ENCODE measurements around the gene TXNDC16.

Gene TXNDC16

DNA sequence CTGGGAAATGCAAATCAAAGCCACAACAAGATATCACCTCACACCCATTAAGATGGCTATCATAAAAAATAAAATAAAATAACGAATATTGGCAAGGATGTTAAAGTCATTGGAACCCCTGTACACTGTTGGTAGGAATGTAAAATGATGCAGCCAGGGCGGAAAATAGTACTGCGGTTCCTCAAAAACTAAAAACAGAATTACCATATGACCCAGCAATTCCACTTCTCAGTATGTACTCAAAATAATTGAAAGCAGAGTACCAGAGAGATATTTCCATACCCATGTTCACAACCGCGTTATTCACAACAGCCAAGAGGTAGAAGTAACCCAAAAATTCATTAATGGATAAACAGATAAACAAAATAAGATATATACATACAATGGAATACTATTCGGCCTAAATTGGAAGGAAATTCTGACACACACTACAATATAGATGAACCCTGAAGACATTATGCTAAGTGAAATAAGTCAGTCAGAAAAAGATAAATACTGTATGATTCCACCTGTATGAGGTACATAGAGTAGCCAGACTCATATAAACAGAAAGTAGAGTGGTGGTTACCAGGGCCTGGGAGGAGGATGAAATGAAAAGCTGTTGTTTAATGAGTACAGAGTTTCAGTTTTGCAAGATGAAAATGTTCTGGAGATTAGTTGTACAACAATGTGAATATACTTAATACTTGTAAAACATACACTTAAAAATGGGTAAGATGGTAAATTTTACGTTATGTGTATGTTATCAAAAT is 84.6 kb downstream of the TXNDC16 start:
- Histone ChIP-seq H3K27me3 (ENCODE audit: insufficient read depth, insufficient read length) (no peaks in the 10 kb centered on the region), H3K9ac (ENCODE audit: insufficient read length, low read depth) (no peak overlapping the region), H3K4me1 (ENCODE audit: insufficient read depth, insufficient read length) (no peaks in the 10 kb centered on the region), H3K36me3 (ENCODE audit: insufficient read depth, insufficient read length, low read length) (no peaks in the 10 kb centered on the region), H3K9me3 (ENCODE audit: insufficient read depth, low read length) (no peaks in the 10 kb centered on the region), H3K4me3 (ENCODE audit: insufficient read length, low read depth) (no peak overlapping the region)
- DNase-seq (ENCODE audit: low read depth, low spot score), result no peak
- no peak for TF ChIP-seq ZNF274 (IDR thresholded peaks at IDR 0.05; ENCODE audit: low read depth, low read length)
- no peak for TF ChIP-seq YY1 (IDR thresholded peaks at IDR 0.05; ENCODE audit: insufficient read depth, insufficient read length)

DNA sequence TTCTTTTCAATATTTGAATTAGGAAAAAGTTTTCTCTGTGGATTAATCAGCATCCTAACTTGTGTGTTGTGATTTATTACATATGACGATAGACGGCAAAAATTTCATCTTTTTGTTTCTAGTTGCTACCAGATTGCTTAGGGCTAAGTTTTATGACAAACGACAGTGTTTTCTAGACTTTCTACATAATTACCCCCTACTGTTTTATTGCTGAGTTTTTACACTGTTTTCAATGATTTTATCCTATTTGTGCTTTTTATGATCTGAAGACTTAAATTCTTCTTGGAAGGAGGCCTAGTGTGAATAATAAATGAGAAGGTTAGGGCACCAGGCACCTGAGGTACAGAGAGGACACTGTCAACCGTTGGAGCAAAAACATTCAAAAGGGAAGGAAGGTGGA is 88.1 kb downstream of the TXNDC16 start:
- Histone ChIP-seq H3K4me3 (ENCODE audit: insufficient read length, low read depth) (no peak overlapping the region), H3K36me3 (ENCODE audit: insufficient read depth, insufficient read length, low read length) (no peaks in the 10 kb centered on the region), H3K27me3 (ENCODE audit: insufficient read depth, insufficient read length) (no peaks in the 10 kb centered on the region), H3K4me1 (ENCODE audit: insufficient read depth, insufficient read length) (no peaks in the 10 kb centered on the region), H3K9me3 (ENCODE audit: insufficient read depth, low read length) (peaks cover 8% of the 10 kb centered on the region), H3K9ac (ENCODE audit: insufficient read length, low read depth) (no peak overlapping the region)
- no peak for DNase-seq (ENCODE audit: low read depth, low spot score)
- TF ChIP-seq YY1 (IDR thresholded peaks at IDR 0.05; ENCODE audit: insufficient read depth, insufficient read length) (no peak), SUZ12 (IDR thresholded peaks at IDR 0.05; ENCODE audit: extremely low read depth, insufficient read depth, insufficient read length) (no peak), ZNF274 (IDR thresholded peaks at IDR 0.05; ENCODE audit: low read depth, low read length) (no peak)

DNA sequence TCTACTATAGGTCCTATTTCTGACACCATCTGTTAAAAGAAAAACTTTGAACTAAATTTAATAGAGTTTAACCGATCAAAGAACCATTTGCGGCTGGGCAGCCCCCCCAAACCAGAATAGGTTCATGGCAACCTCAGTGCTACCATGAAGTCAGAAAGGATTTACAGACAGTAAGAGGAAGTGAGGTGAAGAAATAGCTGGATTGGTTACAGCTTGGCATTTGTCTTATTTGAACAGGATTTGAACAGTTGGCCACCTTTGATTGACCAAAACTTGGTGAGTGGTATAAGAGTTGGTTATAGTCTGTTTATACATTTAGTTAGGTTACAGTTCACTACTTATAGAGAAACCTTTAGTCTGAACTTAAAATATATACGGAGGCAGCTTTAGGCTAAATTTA is 88.9 kb downstream of the TXNDC16 start:
- Histone ChIP-seq H3K9me3 (ENCODE audit: insufficient read depth, low read length) (peaks cover 8% of the 10 kb centered on the region), H3K9ac (ENCODE audit: insufficient read length, low read depth) (no peak overlapping the region), H3K36me3 (ENCODE audit: insufficient read depth, insufficient read length, low read length) (no peaks in the 10 kb centered on the region), H3K4me3 (ENCODE audit: insufficient read length, low read depth) (no peak overlapping the region), H3K27me3 (ENCODE audit: insufficient read depth, insufficient read length) (no peaks in the 10 kb centered on the region), H3K4me1 (ENCODE audit: insufficient read depth, insufficient read length) (no peaks in the 10 kb centered on the region)
- no peak for DNase-seq (ENCODE audit: low read depth, low spot score)
- TF ChIP-seq YY1 (IDR thresholded peaks at IDR 0.05; ENCODE audit: insufficient read depth, insufficient read length), result no peak
- no peak for TF ChIP-seq SUZ12 (IDR thresholded peaks at IDR 0.05; ENCODE audit: extremely low read depth, insufficient read depth, insufficient read length)
- no peak for TF ChIP-seq ZNF274 (IDR thresholded peaks at IDR 0.05; ENCODE audit: low read depth, low read length)

DNA sequence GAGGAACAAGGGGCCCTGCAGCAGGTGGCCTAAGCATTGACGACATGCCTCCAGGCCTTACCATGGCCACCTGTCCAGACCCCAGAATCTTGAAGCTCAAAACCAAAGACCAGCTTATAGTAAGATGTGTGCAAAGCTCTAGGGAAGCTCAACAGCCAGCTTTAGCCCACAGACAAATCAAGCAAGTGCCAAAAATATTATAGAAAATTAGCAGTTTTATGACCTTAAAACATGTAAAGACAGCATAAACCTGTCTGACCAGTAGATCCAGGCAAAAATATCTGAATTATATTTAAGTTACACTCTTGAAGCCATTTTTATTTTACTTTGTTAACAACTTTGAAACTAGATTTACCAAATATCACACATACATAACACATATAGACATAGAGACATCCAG is 90.6 kb downstream of the TXNDC16 start:
- no peaks in the 10 kb centered on the region for H3K4me1 ChIP-seq (ENCODE audit: insufficient read depth, insufficient read length)
- no peaks in the 10 kb centered on the region for H3K36me3 ChIP-seq (ENCODE audit: insufficient read depth, insufficient read length, low read length)
- peaks cover 8% of the 10 kb centered on the region for H3K9me3 ChIP-seq (ENCODE audit: insufficient read depth, low read length)
- H3K27me3 ChIP-seq (ENCODE audit: insufficient read depth, insufficient read length), result no peaks in the 10 kb centered on the region
- DNase-seq (ENCODE audit: low read depth, low spot score), result no peak
- H3K9ac ChIP-seq (ENCODE audit: insufficient read length, low read depth), result no peak overlapping the region
- H3K4me3 ChIP-seq (ENCODE audit: insufficient read length, low read depth), result no peak overlapping the region
- no peak for TF ChIP-seq YY1 (IDR thresholded peaks at IDR 0.05; ENCODE audit: insufficient read depth, insufficient read length)
- no peak for TF ChIP-seq ZNF274 (IDR thresholded peaks at IDR 0.05; ENCODE audit: low read depth, low read length)
- no peak for TF ChIP-seq SUZ12 (IDR thresholded peaks at IDR 0.05; ENCODE audit: extremely low read depth, insufficient read depth, insufficient read length)

DNA sequence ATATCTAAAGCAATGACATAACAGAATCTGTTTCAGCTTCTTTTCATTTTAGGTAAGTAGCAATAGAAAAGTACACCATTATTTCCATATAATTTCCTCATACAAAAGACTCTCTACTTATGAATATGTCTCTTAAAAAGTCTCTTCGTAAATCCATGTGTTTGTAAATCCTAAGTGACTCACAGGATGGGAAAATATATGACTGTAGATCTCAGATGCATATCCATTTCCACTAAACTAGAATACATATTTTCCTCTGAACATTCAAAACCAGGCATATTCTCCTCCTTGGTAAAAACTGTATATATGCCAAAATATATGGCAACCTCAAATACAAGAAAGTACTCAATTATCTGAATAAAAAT is 93.6 kb downstream of the TXNDC16 start:
- DNase-seq (ENCODE audit: low read depth, low spot score), result no peak
- no peak for TF ChIP-seq ZNF274 (IDR thresholded peaks at IDR 0.05; ENCODE audit: low read depth, low read length)
- no peak for TF ChIP-seq YY1 (IDR thresholded peaks at IDR 0.05; ENCODE audit: insufficient read depth, insufficient read length)
- no peak for TF ChIP-seq SUZ12 (IDR thresholded peaks at IDR 0.05; ENCODE audit: extremely low read depth, insufficient read depth, insufficient read length)

DNA sequence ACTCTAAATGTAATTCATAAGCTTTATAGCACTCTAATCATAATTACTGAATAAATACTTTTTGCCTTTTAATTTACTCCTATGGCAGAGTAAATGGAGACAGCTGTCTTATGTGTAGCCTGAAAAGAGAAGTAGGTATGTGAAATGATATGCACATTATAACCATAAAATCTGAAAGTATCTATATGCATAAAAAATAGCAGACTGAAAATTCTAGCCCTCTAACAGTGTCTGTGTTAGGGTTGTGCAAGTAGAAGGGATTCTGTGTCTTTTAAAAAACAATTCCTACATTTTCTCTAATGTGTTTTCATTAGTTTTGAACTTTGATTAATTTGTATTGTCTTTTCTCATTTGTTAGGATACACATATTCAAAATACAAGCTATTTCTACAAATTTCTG is 94.9 kb downstream of the TXNDC16 start:
- TF ChIP-seq YY1 (IDR thresholded peaks at IDR 0.05; ENCODE audit: insufficient read depth, insufficient read length), result no peak
- TF ChIP-seq ZNF274 (IDR thresholded peaks at IDR 0.05; ENCODE audit: low read depth, low read length), result no peak
- TF ChIP-seq SUZ12 (IDR thresholded peaks at IDR 0.05; ENCODE audit: extremely low read depth, insufficient read depth, insufficient read length), result no peak
- Histone ChIP-seq H3K27me3 (ENCODE audit: insufficient read depth, insufficient read length) (no peaks in the 10 kb centered on the region), H3K4me3 (ENCODE audit: insufficient read length, low read depth) (no peak overlapping the region), H3K9ac (ENCODE audit: insufficient read length, low read depth) (no peak overlapping the region), H3K36me3 (ENCODE audit: insufficient read depth, insufficient read length, low read length) (no peaks in the 10 kb centered on the region), H3K4me1 (ENCODE audit: insufficient read depth, insufficient read length) (no peaks in the 10 kb centered on the region), H3K9me3 (ENCODE audit: insufficient read depth, low read length) (peaks cover 8% of the 10 kb centered on the region)
- no peak for DNase-seq (ENCODE audit: low read depth, low spot score)

More for the DNA sequence above, 93.6 kb downstream of the TXNDC16 start:
- Histone ChIP-seq H3K27me3 (ENCODE audit: insufficient read depth, insufficient read length) (no peaks in the 10 kb centered on the region), H3K9me3 (ENCODE audit: insufficient read depth, low read length) (peaks cover 8% of the 10 kb centered on the region), H3K4me3 (ENCODE audit: insufficient read length, low read depth) (no peak overlapping the region), H3K36me3 (ENCODE audit: insufficient read depth, insufficient read length, low read length) (no peaks in the 10 kb centered on the region), H3K9ac (ENCODE audit: insufficient read length, low read depth) (no peak overlapping the region), H3K4me1 (ENCODE audit: insufficient read depth, insufficient read length) (no peaks in the 10 kb centered on the region)

DNA sequence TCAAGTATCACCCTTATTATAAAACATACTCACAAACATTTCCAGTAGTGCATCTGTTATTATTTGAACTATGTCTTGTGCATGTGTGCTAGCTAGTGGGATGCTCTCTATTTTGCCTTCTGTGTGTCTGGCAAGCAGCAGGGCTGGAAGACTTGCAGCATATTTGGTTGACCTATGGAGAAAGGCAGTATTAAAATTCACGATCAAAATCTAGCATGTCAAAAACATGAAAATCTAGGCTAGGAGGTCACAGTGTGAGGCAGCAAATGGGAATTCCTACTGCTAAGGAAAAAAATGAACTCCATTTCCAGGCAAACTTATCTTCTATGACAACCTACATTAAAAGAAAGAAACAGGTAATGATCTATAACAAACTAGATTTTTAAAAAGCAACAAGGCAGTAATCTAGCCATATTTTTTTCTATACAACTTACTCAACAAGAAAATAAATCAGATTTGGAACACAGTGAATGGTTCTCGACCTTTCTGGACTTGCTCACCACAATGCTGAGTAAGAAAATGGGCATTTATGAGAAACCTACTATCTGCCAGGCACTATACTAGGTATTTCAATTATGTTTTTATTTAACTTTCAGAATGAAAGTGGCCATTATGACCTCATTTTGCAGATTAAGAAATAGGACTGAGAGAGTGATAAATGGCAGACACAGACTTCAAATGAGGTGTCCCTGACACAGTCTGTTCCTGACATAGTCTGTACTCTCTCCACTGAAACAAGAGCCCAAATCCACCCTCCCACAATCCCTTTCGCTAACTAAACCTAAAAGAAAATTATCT is 96.8 kb downstream of the TXNDC16 start:
- TF ChIP-seq SUZ12 (IDR thresholded peaks at IDR 0.05; ENCODE audit: extremely low read depth, insufficient read depth, insufficient read length) (no peak), YY1 (IDR thresholded peaks at IDR 0.05; ENCODE audit: insufficient read depth, insufficient read length) (no peak), ZNF274 (IDR thresholded peaks at IDR 0.05; ENCODE audit: low read depth, low read length) (no peak)
- no peak for DNase-seq (ENCODE audit: low read depth, low spot score)
- Histone ChIP-seq H3K9ac (ENCODE audit: insufficient read length, low read depth) (no peak overlapping the region), H3K36me3 (ENCODE audit: insufficient read depth, insufficient read length, low read length) (no peaks in the 10 kb centered on the region), H3K9me3 (ENCODE audit: insufficient read depth, low read length) (no peaks in the 10 kb centered on the region), H3K4me1 (ENCODE audit: insufficient read depth, insufficient read length) (no peaks in the 10 kb centered on the region), H3K27me3 (ENCODE audit: insufficient read depth, insufficient read length) (no peaks in the 10 kb centered on the region), H3K4me3 (ENCODE audit: insufficient read length, low read depth) (no peak overlapping the region)
